H9 (cell line): ENCODE results near the gene PROX1. TPM values are rescaled to one million over a fixed set of nuclear protein-coding genes. Genes with fewer than 3 reads are reported as not detected.

Experiments used
- DNase-seq: peaks from one replicate; pipeline ENCODE4 v3.0.0-alpha.2; 2017
- H2AFZ ChIP-seq: one replicate; pipeline ENCODE4 v1.6.1; 2013; ENCODE audit warnings: mild to moderate bottlenecking, low read length, control low read depth, moderate library complexity
- H2AK5ac ChIP-seq: 2 replicates; pipeline ENCODE4 v1.6.1; 2013; ENCODE audit warnings: low read length, control low read depth, mixed read lengths; ENCODE audit not compliant: insufficient read length
- H2BK120ac ChIP-seq: one replicate; pipeline ENCODE4 v1.6.1; 2013; ENCODE audit warnings: low read depth, mild to moderate bottlenecking, low read length, control low read depth, inconsistent platforms; ENCODE audit not compliant: poor library complexity, severe bottlenecking
- H2BK12ac ChIP-seq: 2 replicates; pipeline ENCODE4 v1.6.1; 2013; ENCODE audit warnings: low read length, control low read depth, mixed read lengths, low read depth; ENCODE audit not compliant: insufficient read length
- H2BK15ac ChIP-seq: 2 replicates; pipeline ENCODE4 v1.6.1; 2013; ENCODE audit warnings: low read depth, low read length, control low read depth
- H2BK20ac ChIP-seq: one replicate; pipeline ENCODE4 v1.6.1; 2013; ENCODE audit warnings: low read depth, mild to moderate bottlenecking, low read length, control low read depth, inconsistent platforms; ENCODE audit not compliant: poor library complexity, severe bottlenecking
- H2BK5ac ChIP-seq: 2 replicates; pipeline ENCODE4 v1.6.1; 2013; ENCODE audit warnings: low read length, control low read depth, mixed read lengths; ENCODE audit not compliant: insufficient read length
- H3K14ac ChIP-seq: 2 replicates; pipeline ENCODE4 v1.6.1; 2013; ENCODE audit warnings: low read length, control low read depth; ENCODE audit not compliant: insufficient read depth
- H3K18ac ChIP-seq: 2 replicates; pipeline ENCODE4 v1.6.1; 2013; ENCODE audit warnings: low read depth, mild to moderate bottlenecking, mixed read lengths, low read length, control low read depth; ENCODE audit not compliant: insufficient read length
- H3K23ac ChIP-seq: 2 replicates; pipeline ENCODE4 v1.6.1; 2013; ENCODE audit warnings: low read length, control low read depth, mixed read lengths, low read depth; ENCODE audit not compliant: insufficient read length
- H3K23me2 ChIP-seq: 2 replicates; pipeline ENCODE4 v1.6.1; 2013; ENCODE audit warnings: low read depth, mild to moderate bottlenecking, mixed read lengths, low read length, control low read depth; ENCODE audit not compliant: insufficient read length, poor library complexity, severe bottlenecking
- H3K27ac ChIP-seq: 2 replicates; pipeline ENCODE4 v1.5.1; 2013; ENCODE audit warnings: low read length, control low read depth, mixed read lengths, low read depth; ENCODE audit not compliant: insufficient read length
- H3K27me3 ChIP-seq: 2 replicates; pipeline ENCODE4 v1.6.1; 2013; ENCODE audit warnings: low read length, control low read depth, inconsistent platforms; ENCODE audit not compliant: insufficient read depth
- H3K4ac ChIP-seq: 2 replicates; pipeline ENCODE4 v1.6.1; 2013; ENCODE audit warnings: low read depth, mild to moderate bottlenecking, control low read depth, inconsistent platforms, low read length, moderate library complexity
- H3K4me1 ChIP-seq: 2 replicates; pipeline ENCODE4 v1.6.1; 2013; ENCODE audit warnings: low read length, control low read depth, inconsistent platforms; ENCODE audit not compliant: insufficient read depth
- H3K4me2 ChIP-seq: 2 replicates; pipeline ENCODE4 v1.6.1; 2013; ENCODE audit warnings: low read length, control low read depth, mixed read lengths; ENCODE audit not compliant: insufficient read length, insufficient read depth
- H3K56ac ChIP-seq: 2 replicates; pipeline ENCODE4 v1.6.1; 2013; ENCODE audit warnings: low read depth, mild to moderate bottlenecking, mixed read lengths, low read length, control low read depth; ENCODE audit not compliant: insufficient read length
- H3K79me1 ChIP-seq: 2 replicates; pipeline ENCODE4 v1.6.1; 2013; ENCODE audit warnings: low read depth, mild to moderate bottlenecking, moderate library complexity, low read length, control low read depth, inconsistent platforms; ENCODE audit not compliant: insufficient read depth, poor library complexity, severe bottlenecking
- H3K79me2 ChIP-seq: 2 replicates; pipeline ENCODE4 v1.6.1; 2013; ENCODE audit warnings: low read length, control low read depth, inconsistent platforms; ENCODE audit not compliant: insufficient read depth
- H3K9ac ChIP-seq: 2 replicates; pipeline ENCODE4 v1.6.1; 2013; ENCODE audit warnings: low read length, control low read depth, mixed read lengths; ENCODE audit not compliant: insufficient read length; ENCODE audit errors: extremely low read depth
- H3K9me3 ChIP-seq: one replicate; pipeline ENCODE4 v1.6.1; 2013; ENCODE audit warnings: low read depth, low read length, inconsistent platforms; ENCODE audit not compliant: control insufficient read depth
- H3T11ph ChIP-seq: one replicate; pipeline ENCODE4 v1.6.1; 2013; ENCODE audit warnings: mild to moderate bottlenecking, low read length, control low read depth, inconsistent platforms
- H4K20me1 ChIP-seq: one replicate; pipeline ENCODE4 v1.6.1; 2013; ENCODE audit not compliant: control insufficient read depth, insufficient read length, insufficient read depth
- H4K5ac ChIP-seq: 2 replicates; pipeline ENCODE4 v1.6.1; 2013; ENCODE audit warnings: low read depth, mild to moderate bottlenecking, mixed read lengths, low read length, control low read depth; ENCODE audit not compliant: insufficient read length
- H4K8ac ChIP-seq: replicated peaks from 2 replicates; pipeline ENCODE4 v1.6.1; 2013; ENCODE audit warnings: low read length, control low read depth, mixed read lengths, low read depth; ENCODE audit not compliant: insufficient read length
- H4K91ac ChIP-seq: 2 replicates; pipeline ENCODE4 v1.6.1; 2013; ENCODE audit warnings: low read depth, mild to moderate bottlenecking, moderate library complexity, mixed read lengths, low read length, control low read depth; ENCODE audit not compliant: insufficient read length
- H3K27ac Mint-ChIP-seq, 3 experiments: 2 replicates in 2 of 3; 3 replicates in 1 of 3; pipeline ENCODE4 v1.8.0; 2020 to 2021; ENCODE audit warnings: mixed read lengths in 3 of 3, mild to moderate bottlenecking in 1 of 3, moderate library complexity in 1 of 3
- H3K27me3 Mint-ChIP-seq: 2 replicates; pipeline ENCODE4 v1.8.0; 2021; ENCODE audit warnings: low read depth, mild to moderate bottlenecking, moderate library complexity, mixed read lengths
- H3K36me3 Mint-ChIP-seq, 3 experiments: 2 replicates in 2 of 3; 3 replicates in 1 of 3; pipeline ENCODE4 v1.8.0; 2020 to 2021; ENCODE audit warnings: low read depth in 3 of 3, mixed read lengths in 3 of 3; ENCODE audit not compliant: insufficient read depth in 1 of 3
- H3K4me1 Mint-ChIP-seq, 2 experiments: 2 replicates each; pipeline ENCODE4 v1.8.0; 2020; ENCODE audit warnings: mixed read lengths in 2 of 2
- H3K4me3 Mint-ChIP-seq, 2 experiments: 2 replicates in 1 of 2; 3 replicates in 1 of 2; pipeline ENCODE4 v1.8.0; 2020 to 2021; ENCODE audit warnings: mild to moderate bottlenecking in 2 of 2, mixed read lengths in 2 of 2, moderate library complexity in 1 of 2
- H3K9me3 Mint-ChIP-seq, 2 experiments: 2 replicates in 1 of 2; 3 replicates in 1 of 2; pipeline ENCODE4 v1.8.0; 2020; ENCODE audit warnings: mild to moderate bottlenecking in 2 of 2, mixed read lengths in 2 of 2, moderate library complexity in 1 of 2
- WGBS: extraction: QIAGEN DNeasy Blood & Tissue Kit; methylation state at CpG from one replicate; pipeline ENCODE4 v1.1.7; 2013; ENCODE audit warnings: missing lambda C conversion rate, low lambda C conversion rate, mixed read lengths; ENCODE audit not compliant: insufficient read length; ENCODE audit errors: extremely low coverage; 5-methylcytosine and 5-hydroxymethylcytosine counted together
- total RNA-seq: library from RNA; stranded (reverse); gene quantifications from 2 replicates; pipeline ENCODE4 v1.2.1, GENCODE V29; 2021
- TF ChIP-seq, protein P1 (sequence below): fragments of 200-600 bp; sonication (generic); conservative IDR thresholded peaks from 3 replicates; pipeline ENCODE4 v1.8.0; 2021; ENCODE audit warnings: antibody characterized with exemption, mild to moderate bottlenecking

PROX1 gene
- total RNA-seq, 1 experiment from 2014 or later = 0.72 TPM

DNA sequence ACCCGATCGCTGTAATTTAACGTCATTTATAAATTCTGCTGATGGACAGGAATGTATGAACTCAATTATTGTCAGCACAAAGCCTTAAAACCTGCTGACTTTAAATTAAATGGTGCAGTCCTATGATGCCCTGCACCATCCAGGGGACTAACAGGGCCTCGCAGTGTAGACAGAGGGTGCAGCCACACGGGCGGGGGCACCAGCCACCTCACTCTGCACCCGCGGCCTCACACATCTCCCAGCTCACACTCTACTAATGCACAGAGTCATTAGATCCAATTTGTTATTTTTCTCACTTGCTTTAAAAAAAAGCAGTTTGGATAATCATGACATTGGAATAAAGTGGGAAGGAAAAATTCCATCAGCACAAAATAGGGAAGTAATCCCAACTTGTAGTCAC, 49.7 kb downstream of the PROX1 start:
- Histone ChIP-seq H3K9me3 (no peaks in the 10 kb centered on the region), H3K4ac (no peak overlapping the region), H4K20me1 (no peaks in the 10 kb centered on the region), H2BK120ac (no peak overlapping the region), H2BK15ac (no peak overlapping the region), H3K27ac (no peak overlapping the region), H3K18ac (no peak overlapping the region), H3K4me1 (no peaks in the 10 kb centered on the region), H3K79me1 (no peaks in the 10 kb centered on the region), H3K79me2 (no peaks in the 10 kb centered on the region), H3K14ac (no peak overlapping the region), H3K23ac (no peak overlapping the region), H2BK12ac (no peak overlapping the region), H3K27me3 (no peaks in the 10 kb centered on the region), H2BK5ac (no peak overlapping the region), H2BK20ac (no peak overlapping the region), H4K8ac (no peak overlapping the region), H4K5ac (no peak overlapping the region), H2AFZ (no peak overlapping the region), H3T11ph (no peak overlapping the region), H3K4me2 (no peak overlapping the region), H3K9ac (no peak overlapping the region), H4K91ac (no peak overlapping the region), H3K56ac (no peak overlapping the region), H3K23me2 (no peaks in the 10 kb centered on the region), H2AK5ac (no peak overlapping the region)
- DNase-seq = no peak
- Mint-ChIP-seq H3K36me3 (no peaks in the 10 kb centered on the region; a peak in 1 of 7 replicates), H3K27me3 (no peaks in the 10 kb centered on the region), H3K27ac (no peak overlapping the region), H3K4me1 (peaks cover 6% of the 10 kb centered on the region in 2 experiments), H3K9me3 (peaks cover 0 to 3% of the 10 kb centered on the region in 2 experiments; a peak in 1 of 5 replicates), H3K4me3 (no peak overlapping the region)
- no CpG with 5 or more reads among the region's 8 CpGs for WGBS
- TF ChIP-seq, protein P1, sequence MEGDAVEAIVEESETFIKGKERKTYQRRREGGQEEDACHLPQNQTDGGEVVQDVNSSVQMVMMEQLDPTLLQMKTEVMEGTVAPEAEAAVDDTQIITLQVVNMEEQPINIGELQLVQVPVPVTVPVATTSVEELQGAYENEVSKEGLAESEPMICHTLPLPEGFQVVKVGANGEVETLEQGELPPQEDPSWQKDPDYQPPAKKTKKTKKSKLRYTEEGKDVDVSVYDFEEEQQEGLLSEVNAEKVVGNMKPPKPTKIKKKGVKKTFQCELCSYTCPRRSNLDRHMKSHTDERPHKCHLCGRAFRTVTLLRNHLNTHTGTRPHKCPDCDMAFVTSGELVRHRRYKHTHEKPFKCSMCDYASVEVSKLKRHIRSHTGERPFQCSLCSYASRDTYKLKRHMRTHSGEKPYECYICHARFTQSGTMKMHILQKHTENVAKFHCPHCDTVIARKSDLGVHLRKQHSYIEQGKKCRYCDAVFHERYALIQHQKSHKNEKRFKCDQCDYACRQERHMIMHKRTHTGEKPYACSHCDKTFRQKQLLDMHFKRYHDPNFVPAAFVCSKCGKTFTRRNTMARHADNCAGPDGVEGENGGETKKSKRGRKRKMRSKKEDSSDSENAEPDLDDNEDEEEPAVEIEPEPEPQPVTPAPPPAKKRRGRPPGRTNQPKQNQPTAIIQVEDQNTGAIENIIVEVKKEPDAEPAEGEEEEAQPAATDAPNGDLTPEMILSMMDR = no peak
